ENCODE results near the gene EVC2.

Gene EVC2

GRCh38 chr4:5632066-5632440 is 76.3 kb downstream of the EVC2 start:
- TF ChIP-seq CTCF (IDR thresholded peaks at IDR 0.05; ENCODE audit: control extremely low read depth, extremely low read depth, low read depth, missing control alignments) = no peak
- ChIA-PET POLR2A (no interaction called here), CTCF (no interaction called here)
- DNase-seq (ENCODE audit: extremely low spot score) = no peak

- ChIA-PET POLR2A (no interaction called here), CTCF (no interaction called here)
- no peak for DNase-seq (ENCODE audit: extremely low spot score)
- no peak for TF ChIP-seq CTCF (IDR thresholded peaks at IDR 0.05; ENCODE audit: control extremely low read depth, extremely low read depth, low read depth, missing control alignments)
Measured at GRCh38 chr4:5631352-5632065, 76.8 kb downstream of the EVC2 start.

- CTCF ChIA-PET = no interaction called here
- TF ChIP-seq CTCF (IDR thresholded peaks at IDR 0.05; ENCODE audit: control extremely low read depth, extremely low read depth, low read depth, missing control alignments) = no peak
- POLR2A ChIA-PET = no interaction called here
- DNase-seq (ENCODE audit: extremely low spot score) = no peak
Measured at GRCh38 chr4:5630762-5631161, 77.6 kb downstream of the EVC2 start.

DNA sequence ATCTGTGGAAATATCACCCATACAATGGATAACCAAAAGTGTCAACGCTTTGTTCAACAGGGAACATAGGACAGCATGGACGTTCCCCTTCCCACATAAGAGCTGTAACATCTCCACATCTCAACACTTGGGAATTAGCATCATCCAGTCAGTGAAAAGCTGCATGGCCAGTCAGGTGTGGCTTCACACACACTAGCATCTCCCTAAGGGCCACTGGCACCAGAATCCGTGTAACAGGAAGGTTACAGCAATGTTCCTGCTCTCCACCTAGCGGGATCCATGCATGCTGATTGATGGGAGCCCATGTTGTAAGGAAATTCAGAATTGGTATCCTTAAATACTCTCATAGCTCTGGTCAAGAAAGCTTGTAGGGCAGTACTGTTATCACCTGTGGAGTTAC is 78.8 kb downstream of the EVC2 start:
- ChIA-PET POLR2A (no interaction called here), CTCF (interaction anchor here (1.2 kb wide), 1 partner anchor 161 kb away, joined by 3 read pairs; no protein-coding TSS in a partner anchor)
- DNase-seq (ENCODE audit: extremely low spot score) = no peak
- TF ChIP-seq CTCF (IDR thresholded peaks at IDR 0.05; ENCODE audit: control extremely low read depth, extremely low read depth, low read depth, missing control alignments) = no peak

- TF ChIP-seq CTCF (IDR thresholded peaks at IDR 0.05; ENCODE audit: control extremely low read depth, extremely low read depth, low read depth, missing control alignments) = no peak
- no peak for DNase-seq (ENCODE audit: extremely low spot score)
- ChIA-PET POLR2A (no interaction called here), CTCF (interaction anchor here (1.6 kb wide), 1 partner anchor 12 kb away, joined by 4 read pairs; no protein-coding TSS in a partner anchor)
Measured at GRCh38 chr4:5626913-5627312, 81.4 kb downstream of the EVC2 start.

DNA sequence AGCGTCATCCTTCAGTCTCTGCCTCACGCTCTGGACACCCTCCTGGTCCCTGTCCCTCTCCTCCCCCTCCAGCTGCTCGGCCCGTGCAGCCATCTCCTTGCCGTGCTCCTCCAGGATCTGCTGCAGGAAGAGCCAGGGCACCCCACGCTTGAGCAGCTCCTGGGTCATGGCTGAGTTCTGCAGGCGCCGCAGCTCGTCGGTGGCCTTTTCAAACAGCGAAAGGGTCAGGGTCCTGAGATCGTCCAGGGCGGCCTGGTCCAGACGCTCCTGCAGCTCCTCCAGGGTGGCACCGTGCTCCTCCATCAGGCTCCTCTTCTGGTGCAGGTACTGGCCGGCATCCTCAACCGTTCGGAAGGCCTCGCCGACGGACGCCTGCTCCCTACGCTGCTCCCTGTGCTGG is 85.8 kb downstream of the EVC2 start:
- no peak for TF ChIP-seq CTCF (IDR thresholded peaks at IDR 0.05; ENCODE audit: control extremely low read depth, extremely low read depth, low read depth, missing control alignments)
- ChIA-PET POLR2A (no interaction called here), CTCF (interaction anchor here (1.0 kb wide), 1 partner anchor 16 kb away, joined by 3 read pairs; no protein-coding TSS in a partner anchor)
- no peak for DNase-seq (ENCODE audit: extremely low spot score)

Data from GM10248 (cell line).